Activated CD8-positive, alpha-beta T cell treated with anti-CD3 and anti-CD28 coated beads for 36 hours (primary cell): ENCODE measurements around the gene SLC39A12. TPM values are rescaled to one million over a fixed set of nuclear protein-coding genes. Genes with fewer than 3 reads are reported as not detected.

ENCODE experiments used
- ATAC-seq: fragments of 200-7000 bp; cut with Tn5 transposase; one replicate; pipeline ENCODE4 v1.10.0; 2021; ENCODE audit warnings: mild to moderate bottlenecking, moderate library complexity
- CTCF ChIA-PET: fragments of 350-600 bp; sonication (Branson Sonifier 250); formaldehyde crosslinking; loops from one replicate; lab custom pipeline; 2021; ENCODE audit warnings: antibody characterized with exemption; lab: Charles Lee
- POLR2A ChIA-PET: fragments of 350-600 bp; sonication (Branson Sonifier 250); formaldehyde crosslinking; loops from one replicate; lab custom pipeline; 2021; ENCODE audit warnings: antibody characterized with exemption; lab: Charles Lee
- DNase-seq: peaks from one replicate; pipeline ENCODE4 v3.0.0-alpha.2; 2020
- H3K27ac Mint-ChIP-seq: one replicate; pipeline ENCODE4 v1.8.0; 2021; ENCODE audit warnings: mild to moderate bottlenecking, mixed read lengths
- H3K27me3 Mint-ChIP-seq: one replicate; pipeline ENCODE4 v1.8.0; 2021; ENCODE audit warnings: mixed read lengths
- H3K36me3 Mint-ChIP-seq: one replicate; pipeline ENCODE4 v1.8.0; 2021; ENCODE audit warnings: low read depth, mixed read lengths
- H3K4me1 Mint-ChIP-seq: one replicate; pipeline ENCODE4 v1.8.0; 2021; ENCODE audit warnings: low read depth, mixed read lengths
- H3K4me3 Mint-ChIP-seq: one replicate; pipeline ENCODE4 v1.8.0; 2021; ENCODE audit warnings: mild to moderate bottlenecking, moderate library complexity, mixed read lengths
- H3K9me3 Mint-ChIP-seq: one replicate; pipeline ENCODE4 v1.8.0; 2021; ENCODE audit warnings: mixed read lengths
- CTCF ChIP-seq: fragments of 200-600 bp; IDR thresholded peaks from one replicate; pipeline ENCODE4 v1.8.0; 2022; ENCODE audit warnings: antibody characterized with exemption, mild to moderate bottlenecking
- intact Hi-C: fragments of 100-400 bp; cut with micrococcal nuclease; formaldehyde crosslinking; loops from one replicate; pipeline ENCODE4 v1.10.0; 2022
- total RNA-seq, 2 experiments: library from RNA; stranded (reverse); gene quantifications; one replicate each; pipeline ENCODE4 v1.2.3, GENCODE V29; 2021

The SLC39A12 gene
- total RNA-seq, 2 experiments from 2014 or later, result not detected

- intact Hi-C loops, result no loop called here
- Mint-ChIP-seq H3K4me1 (no peaks in the 10 kb centered on the region), H3K36me3 (no peaks in the 10 kb centered on the region), H3K27ac (no peak overlapping the region), H3K27me3 (no peaks in the 10 kb centered on the region), H3K9me3 (no peaks in the 10 kb centered on the region), H3K4me3 (no peak overlapping the region)
- no peak for TF ChIP-seq CTCF
- ATAC-seq (no peak), DNase-seq (no peak)
- ChIA-PET POLR2A (interaction anchor here (1.0 kb wide), 1 partner anchor 49 kb away, joined by 3 read pairs; no protein-coding TSS in a partner anchor), CTCF (interaction anchor here (1.5 kb wide), 1 partner anchor 9 kb away, joined by 3 read pairs; no protein-coding TSS in a partner anchor)
Measured at GRCh38 chr10:17989908-17990767, 38.4 kb downstream of the SLC39A12 start.

GRCh38 chr10:17992266-17992665 lies 40.5 kb downstream of the SLC39A12 start:
- ATAC-seq (no peak), DNase-seq (no peak)
- no peaks in the 10 kb centered on the region for H3K27me3 Mint-ChIP-seq
- intact Hi-C loops, result no loop called here
- ChIA-PET CTCF (no interaction called here), POLR2A (no interaction called here)
- H3K9me3 Mint-ChIP-seq, result no peaks in the 10 kb centered on the region
- TF ChIP-seq CTCF, result no peak
- H3K4me1 Mint-ChIP-seq, result no peaks in the 10 kb centered on the region
- no peaks in the 10 kb centered on the region for H3K36me3 Mint-ChIP-seq
- no peak overlapping the region for H3K27ac Mint-ChIP-seq
- no peak overlapping the region for H3K4me3 Mint-ChIP-seq

GRCh38 chr10:17993361-17993760 lies 41.6 kb downstream of the SLC39A12 start:
- Mint-ChIP-seq H3K36me3 (no peaks in the 10 kb centered on the region), H3K4me1 (no peaks in the 10 kb centered on the region), H3K27ac (no peak overlapping the region), H3K9me3 (no peaks in the 10 kb centered on the region), H3K4me3 (no peak overlapping the region), H3K27me3 (no peaks in the 10 kb centered on the region)
- DNase-seq (no peak), ATAC-seq (no peak)
- CTCF ChIA-PET, result no interaction called here
- intact Hi-C loops, result no loop called here
- POLR2A ChIA-PET, result no interaction called here
- TF ChIP-seq CTCF, result no peak

GRCh38 chr10:18000601-18001000 lies 48.9 kb downstream of the SLC39A12 start:
- Mint-ChIP-seq H3K27ac (no peak overlapping the region), H3K36me3 (no peaks in the 10 kb centered on the region), H3K4me3 (no peak overlapping the region), H3K9me3 (no peaks in the 10 kb centered on the region), H3K27me3 (no peaks in the 10 kb centered on the region), H3K4me1 (no peaks in the 10 kb centered on the region)
- intact Hi-C loops, result no loop called here
- DNase-seq (no peak), ATAC-seq (no peak)
- CTCF ChIA-PET, result interaction anchor here (0.6 kb wide), 1 partner anchor 46 kb away, joined by 3 read pairs; no protein-coding TSS in a partner anchor
- TF ChIP-seq CTCF, result no peak
- POLR2A ChIA-PET, result no interaction called here

- H3K27ac Mint-ChIP-seq, result no peak overlapping the region
- H3K9me3 Mint-ChIP-seq, result no peaks in the 10 kb centered on the region
- H3K4me1 Mint-ChIP-seq, result no peaks in the 10 kb centered on the region
- DNase-seq (no peak), ATAC-seq (no peak)
- CTCF ChIA-PET, result no interaction called here
- no peak overlapping the region for H3K4me3 Mint-ChIP-seq
- no peak for TF ChIP-seq CTCF
- H3K36me3 Mint-ChIP-seq, result no peaks in the 10 kb centered on the region
- peaks cover 2% of the 10 kb centered on the region for H3K27me3 Mint-ChIP-seq
- intact Hi-C loops, result no loop called here
- POLR2A ChIA-PET, result no interaction called here
Measured at GRCh38 chr10:18005445-18005780, 53.7 kb downstream of the SLC39A12 start.
